B cell (primary cell): Measurements from ENCODE around the gene PRKCB. TPM values are rescaled to one million over a fixed set of nuclear protein-coding genes. Genes with fewer than 3 reads are reported as not detected.
"Not testable (repeated sequence)": the region's sequence is repeated elsewhere in the genome, so short reads cannot be mapped to it uniquely, and the experiment has no call there.

ENCODE experiments used
- ATAC-seq: fragments of 200-7000 bp; cut with Tn5 transposase; one replicate; pipeline ENCODE4 v1.10.0; 2021; ENCODE audit warnings: low read depth, mild to moderate bottlenecking, moderate number of reproducible peaks, moderate library complexity
- CTCF ChIA-PET: fragments of 350-600 bp; sonication (Branson Sonifier 250); formaldehyde crosslinking; loops from one replicate; lab custom pipeline; 2021; ENCODE audit warnings: antibody characterized with exemption, inconsistent platforms; lab: Charles Lee
- POLR2A ChIA-PET: fragments of 350-600 bp; sonication (Branson Sonifier 250); formaldehyde crosslinking; loops from one replicate; lab custom pipeline; 2021; ENCODE audit warnings: antibody characterized with exemption; lab: Charles Lee
- DNase-seq: peaks from one replicate; pipeline ENCODE4 v3.0.0; 2013
- H2AFZ ChIP-seq: 2 replicates; pipeline ENCODE4 v1.6.1; 2012; ENCODE audit warnings: mild to moderate bottlenecking, low read depth, low read length; ENCODE audit not compliant: insufficient read depth, poor library complexity, severe bottlenecking
- H3K27ac ChIP-seq, 2 donors: 1 replicate in 1 of 2; 2 replicates in 1 of 2; pipeline ENCODE4 v1.5.1; 2012 to 2013; ENCODE audit warnings: low read length in 2 of 2, mild to moderate bottlenecking in 2 of 2, moderate library complexity in 1 of 2
- H3K27me3 ChIP-seq, 4 experiments: fragments of 200-600 bp in 1 of 4; sonication (generic) in 1 of 4; replicated peaks in 1 of 4; 1 replicate in 2 of 4; 2 replicates in 2 of 4; pipeline versions ENCODE4 v1.6.1 to v1.7.0; 2013 to 2016; ENCODE audit warnings: low read length in 3 of 4, mild to moderate bottlenecking in 2 of 4, mixed read lengths in 1 of 4, moderate library complexity in 1 of 4; ENCODE audit not compliant: insufficient read depth in 4 of 4, control insufficient read depth in 3 of 4; ENCODE audit errors: control extremely low read depth in 1 of 4
- H3K36me3 ChIP-seq, 2 experiments: replicated peaks in 1 of 2; 1 replicate in 1 of 2; 2 replicates in 1 of 2; pipeline versions ENCODE4 v1.6.1 to v1.7.1; 2013; ENCODE audit warnings: low read length in 1 of 2; ENCODE audit not compliant: insufficient read depth in 2 of 2, control insufficient read depth in 1 of 2; ENCODE audit errors: control extremely low read depth in 1 of 2, extremely low read depth in 1 of 2
- H3K4me1 ChIP-seq, 2 donors: fragments of 200-600 bp in 1 of 2; sonication (generic) in 1 of 2; 1 replicate in 1 of 2; 2 replicates in 1 of 2; pipeline versions ENCODE4 v1.5.1 to v1.6.1; 2013 to 2017; ENCODE audit warnings: low read length in 2 of 2; ENCODE audit not compliant: control insufficient read depth in 2 of 2, insufficient read depth in 2 of 2
- H3K4me2 ChIP-seq: replicated peaks from 2 replicates; pipeline ENCODE3; 2012; ENCODE audit warnings: mild to moderate bottlenecking, low read depth, low read length; ENCODE audit not compliant: poor library complexity, severe bottlenecking
- H3K4me3 ChIP-seq, 5 experiments: fragments of 200-600 bp in 1 of 5; sonication (generic) in 1 of 5; 1 replicate in 3 of 5; 2 replicates in 2 of 5; pipeline versions ENCODE4 v1.5.1 to v1.7.0; 2011 to 2016; ENCODE audit warnings: low read length in 4 of 5, mild to moderate bottlenecking in 4 of 5, low read depth in 2 of 5, control low read depth in 1 of 5, moderate library complexity in 1 of 5; ENCODE audit not compliant: insufficient read depth in 1 of 5; ENCODE audit errors: control extremely low read depth in 1 of 5, extremely low read depth in 1 of 5
- H3K79me2 ChIP-seq: fragments of 200-600 bp; sonication (generic); one replicate; pipeline ENCODE4 v1.6.0; 2016; ENCODE audit warnings: low read length; ENCODE audit not compliant: control insufficient read depth, insufficient read depth
- H3K9ac ChIP-seq: fragments of 200-600 bp; sonication (generic); 2 replicates; pipeline ENCODE4 v1.6.1; 2017; ENCODE audit warnings: mild to moderate bottlenecking, low read length, moderate library complexity
- H3K9me3 ChIP-seq, 3 donors: one replicate each; pipeline versions ENCODE4 v1.6.1 to v1.7.1; 2013; ENCODE audit warnings: low read length in 2 of 3; ENCODE audit not compliant: control insufficient read depth in 2 of 3, insufficient read depth in 1 of 3; ENCODE audit errors: control extremely low read depth in 1 of 3
- H4K20me1 ChIP-seq: 2 replicates; pipeline ENCODE4 v1.6.0; 2012; ENCODE audit warnings: mild to moderate bottlenecking, low read length; ENCODE audit not compliant: insufficient read depth, control insufficient read depth, poor library complexity, severe bottlenecking
- H3K27ac Mint-ChIP-seq: one replicate; pipeline ENCODE4 v1.8.0; 2021; ENCODE audit warnings: mixed read lengths
- H3K27me3 Mint-ChIP-seq: one replicate; pipeline ENCODE4 v1.8.0; 2021; ENCODE audit warnings: mixed read lengths
- H3K4me1 Mint-ChIP-seq: one replicate; pipeline ENCODE4 v1.8.0; 2021; ENCODE audit warnings: mixed read lengths
- H3K4me3 Mint-ChIP-seq: one replicate; pipeline ENCODE4 v1.8.0; 2021; ENCODE audit warnings: mixed read lengths
- H3K9me3 Mint-ChIP-seq: one replicate; pipeline ENCODE4 v1.8.0; 2022; ENCODE audit warnings: mixed read lengths; ENCODE audit not compliant: insufficient read depth
- EZH2 ChIP-seq: IDR thresholded peaks from 2 replicates; pipeline ENCODE4 v1.6.1; 2012; ENCODE audit warnings: borderline replicate concordance, low read depth, mild to moderate bottlenecking, moderate library complexity, low read length; ENCODE audit not compliant: insufficient read depth, poor library complexity, severe bottlenecking
- WGBS: methylation state at CpG from one replicate; pipeline ENCODE4 v1.1.5; 2013; ENCODE audit warnings: missing lambda C conversion rate; ENCODE audit not compliant: insufficient coverage; 5-methylcytosine and 5-hydroxymethylcytosine counted together
- intact Hi-C: fragments of 100-400 bp; cut with micrococcal nuclease; formaldehyde crosslinking; loops from one replicate; pipeline ENCODE4 v1.10.0; 2022
- polyA plus RNA-seq: library from polyadenylated mRNA; depleted of rRNA; stranded (reverse); fragments of >200 nt; gene quantifications from 2 replicates; pipeline ENCODE4 v1.2.3, GENCODE V29; 2012
- total RNA-seq, 2 donors: library from RNA; stranded (reverse); fragments of 120-200 nt in 1 of 2; gene quantifications; 1 replicate in 1 of 2; 2 replicates in 1 of 2; pipeline versions ENCODE4 v1.2.3 to v1.2.4, GENCODE V29; 2013 to 2022
- TF ChIP-seq, protein P1 (sequence below): fragments of 200-600 bp; IDR thresholded peaks from one replicate; pipeline ENCODE4 v1.8.0; 2022; ENCODE audit warnings: antibody characterized with exemption, mild to moderate bottlenecking

Gene PRKCB
- total and polyA plus RNA-seq, 2 donors (not counting 1 experiment from before 2014, with no cell fraction given) = 106 to 373 TPM

DNA sequence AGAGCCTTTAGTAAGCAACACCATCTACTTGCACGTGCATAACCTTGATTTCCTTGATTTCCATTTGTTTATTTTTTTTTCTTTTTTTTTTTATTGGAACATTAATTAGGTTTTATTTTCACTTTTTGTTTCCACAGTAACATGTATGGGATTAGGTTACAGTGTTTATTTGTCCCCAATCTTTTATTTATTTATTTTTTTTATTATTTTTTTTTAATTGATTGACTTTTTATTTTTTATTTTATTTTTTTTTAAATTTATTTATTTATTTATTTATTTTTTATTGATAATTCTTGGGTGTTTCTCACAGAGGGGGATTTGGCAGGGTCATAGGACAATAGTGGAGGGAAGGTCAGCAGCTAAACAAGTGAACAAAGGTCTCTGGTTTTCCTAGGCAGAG lies 272.3 kb downstream of the PRKCB start:
- H3K27ac Mint-ChIP-seq, H3K4me1 ChIP-seq, H3K4me3 Mint-ChIP-seq, H3K27me3 Mint-ChIP-seq, ATAC-seq, H3K9me3 Mint-ChIP-seq, DNase-seq, H3K4me2 ChIP-seq, H3K9me3 ChIP-seq, intact Hi-C loops, H3K27me3 ChIP-seq, H3K4me1 Mint-ChIP-seq, H3K9ac ChIP-seq, H3K27ac ChIP-seq, H2AFZ ChIP-seq, H3K4me3 ChIP-seq, POLR2A ChIA-PET: not testable (repeated sequence)
- CTCF ChIA-PET = interaction anchor here (0.7 kb wide), 1 partner anchor 21 kb away, joined by 3 read pairs; no protein-coding TSS in a partner anchor
- peaks cover 33% of the 10 kb centered on the region for H3K79me2 ChIP-seq
- WGBS = no CpG with 5 or more reads among the region's 1 CpG
- H4K20me1 ChIP-seq = peaks cover 45% of the 10 kb centered on the region
- peaks cover 10 to 42% of the 10 kb centered on the region in 2 experiments for H3K36me3 ChIP-seq

DNA sequence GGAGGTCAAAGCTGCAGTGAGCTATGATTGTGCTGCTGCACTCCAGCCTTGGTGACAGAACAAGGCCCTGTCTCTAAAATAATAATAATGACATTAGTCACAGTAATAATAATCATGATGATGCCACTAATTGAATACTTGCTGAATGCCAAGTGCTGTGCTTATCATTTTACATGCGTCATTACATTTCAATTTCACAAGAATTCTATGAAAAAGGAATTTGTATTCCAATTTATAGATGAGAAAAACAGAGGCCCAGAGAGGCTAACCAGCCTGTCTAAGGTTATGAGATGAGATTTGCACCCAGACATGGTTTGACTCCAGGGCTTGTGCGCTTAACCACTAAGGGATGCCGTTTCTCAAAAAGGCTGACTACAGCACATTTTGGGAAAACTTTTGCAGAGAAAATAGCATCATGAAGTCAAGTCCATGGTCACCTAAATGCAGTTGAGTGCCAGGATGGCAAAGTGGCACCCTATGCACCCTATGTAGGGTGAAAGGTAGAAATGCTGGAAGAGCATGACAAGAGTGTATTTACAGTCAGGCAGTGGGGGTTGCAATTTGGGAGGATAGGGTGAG lies 276.0 kb downstream of the PRKCB start:
- Histone ChIP-seq H3K9ac (no peak overlapping the region), H3K4me3 (no peak overlapping the region), H3K9me3 (no peaks in the 10 kb centered on the region), H3K4me2 (no peak overlapping the region), H4K20me1 (peaks cover 35% of the 10 kb centered on the region), H3K4me1 (no peaks in the 10 kb centered on the region), H3K79me2 (peaks cover 31% of the 10 kb centered on the region), H2AFZ (no peak overlapping the region), H3K36me3 (peaks cover 5 to 62% of the 10 kb centered on the region in 2 experiments), H3K27ac (no peak overlapping the region), H3K27me3 (no peaks in the 10 kb centered on the region)
- DNase-seq (no peak), ATAC-seq (no peak)
- ChIA-PET CTCF (no interaction called here), POLR2A (interaction anchor here (0.7 kb wide), 1 partner anchor 41 kb away, joined by 3 read pairs; no protein-coding TSS in a partner anchor)
- Mint-ChIP-seq H3K4me1 (peaks cover 5% of the 10 kb centered on the region), H3K27me3 (no peaks in the 10 kb centered on the region), H3K27ac (no peak overlapping the region), H3K9me3 (peaks cover 4% of the 10 kb centered on the region), H3K4me3 (no peak overlapping the region)
- TF ChIP-seq, protein P1, sequence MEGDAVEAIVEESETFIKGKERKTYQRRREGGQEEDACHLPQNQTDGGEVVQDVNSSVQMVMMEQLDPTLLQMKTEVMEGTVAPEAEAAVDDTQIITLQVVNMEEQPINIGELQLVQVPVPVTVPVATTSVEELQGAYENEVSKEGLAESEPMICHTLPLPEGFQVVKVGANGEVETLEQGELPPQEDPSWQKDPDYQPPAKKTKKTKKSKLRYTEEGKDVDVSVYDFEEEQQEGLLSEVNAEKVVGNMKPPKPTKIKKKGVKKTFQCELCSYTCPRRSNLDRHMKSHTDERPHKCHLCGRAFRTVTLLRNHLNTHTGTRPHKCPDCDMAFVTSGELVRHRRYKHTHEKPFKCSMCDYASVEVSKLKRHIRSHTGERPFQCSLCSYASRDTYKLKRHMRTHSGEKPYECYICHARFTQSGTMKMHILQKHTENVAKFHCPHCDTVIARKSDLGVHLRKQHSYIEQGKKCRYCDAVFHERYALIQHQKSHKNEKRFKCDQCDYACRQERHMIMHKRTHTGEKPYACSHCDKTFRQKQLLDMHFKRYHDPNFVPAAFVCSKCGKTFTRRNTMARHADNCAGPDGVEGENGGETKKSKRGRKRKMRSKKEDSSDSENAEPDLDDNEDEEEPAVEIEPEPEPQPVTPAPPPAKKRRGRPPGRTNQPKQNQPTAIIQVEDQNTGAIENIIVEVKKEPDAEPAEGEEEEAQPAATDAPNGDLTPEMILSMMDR = no peak
- no peak for TF ChIP-seq EZH2
- intact Hi-C loops = no loop called here
- 96% methylated on average over 2 of the region's 3 CpGs for WGBS
